ENCODE results near the gene TANGO2.
"Not testable (repeated sequence)": the region's sequence is repeated elsewhere in the genome, so short reads cannot be mapped to it uniquely, and the experiment has no call there.

The TANGO2 gene

DNA sequence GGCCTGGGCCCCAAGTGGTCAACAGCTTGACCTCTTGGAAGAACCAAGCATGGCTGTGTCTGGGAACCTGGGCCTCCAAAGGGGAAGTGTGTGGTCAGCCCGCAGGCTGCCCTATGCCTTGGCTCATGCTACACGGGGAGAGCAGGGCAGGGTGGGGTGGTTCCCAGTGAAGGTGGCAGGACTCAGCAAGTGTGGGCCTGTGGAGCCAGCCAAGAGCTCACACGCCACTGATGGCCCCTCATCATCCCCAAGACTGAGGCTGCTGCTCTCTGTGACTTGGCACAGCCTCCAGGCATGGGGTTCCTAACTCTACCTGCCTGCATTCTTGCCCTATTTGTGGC lies 43.2 kb downstream of the TANGO2 start:
- no peaks in the 10 kb centered on the region for H3K27me3 Mint-ChIP-seq (ENCODE audit: low read depth, poor library complexity)
- DNase-seq: no peak
- peaks cover 13% of the 10 kb centered on the region for H3K4me1 Mint-ChIP-seq
- no peaks in the 10 kb centered on the region for H3K36me3 Mint-ChIP-seq (ENCODE audit: low read depth)
- TF ChIP-seq, protein P1, sequence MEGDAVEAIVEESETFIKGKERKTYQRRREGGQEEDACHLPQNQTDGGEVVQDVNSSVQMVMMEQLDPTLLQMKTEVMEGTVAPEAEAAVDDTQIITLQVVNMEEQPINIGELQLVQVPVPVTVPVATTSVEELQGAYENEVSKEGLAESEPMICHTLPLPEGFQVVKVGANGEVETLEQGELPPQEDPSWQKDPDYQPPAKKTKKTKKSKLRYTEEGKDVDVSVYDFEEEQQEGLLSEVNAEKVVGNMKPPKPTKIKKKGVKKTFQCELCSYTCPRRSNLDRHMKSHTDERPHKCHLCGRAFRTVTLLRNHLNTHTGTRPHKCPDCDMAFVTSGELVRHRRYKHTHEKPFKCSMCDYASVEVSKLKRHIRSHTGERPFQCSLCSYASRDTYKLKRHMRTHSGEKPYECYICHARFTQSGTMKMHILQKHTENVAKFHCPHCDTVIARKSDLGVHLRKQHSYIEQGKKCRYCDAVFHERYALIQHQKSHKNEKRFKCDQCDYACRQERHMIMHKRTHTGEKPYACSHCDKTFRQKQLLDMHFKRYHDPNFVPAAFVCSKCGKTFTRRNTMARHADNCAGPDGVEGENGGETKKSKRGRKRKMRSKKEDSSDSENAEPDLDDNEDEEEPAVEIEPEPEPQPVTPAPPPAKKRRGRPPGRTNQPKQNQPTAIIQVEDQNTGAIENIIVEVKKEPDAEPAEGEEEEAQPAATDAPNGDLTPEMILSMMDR (IDR thresholded peaks at IDR 0.05): no peak
- H3K27ac Mint-ChIP-seq: no peak overlapping the region
- H3K9me3 Mint-ChIP-seq: no peaks in the 10 kb centered on the region
- H3K4me3 Mint-ChIP-seq: no peak overlapping the region

DNA sequence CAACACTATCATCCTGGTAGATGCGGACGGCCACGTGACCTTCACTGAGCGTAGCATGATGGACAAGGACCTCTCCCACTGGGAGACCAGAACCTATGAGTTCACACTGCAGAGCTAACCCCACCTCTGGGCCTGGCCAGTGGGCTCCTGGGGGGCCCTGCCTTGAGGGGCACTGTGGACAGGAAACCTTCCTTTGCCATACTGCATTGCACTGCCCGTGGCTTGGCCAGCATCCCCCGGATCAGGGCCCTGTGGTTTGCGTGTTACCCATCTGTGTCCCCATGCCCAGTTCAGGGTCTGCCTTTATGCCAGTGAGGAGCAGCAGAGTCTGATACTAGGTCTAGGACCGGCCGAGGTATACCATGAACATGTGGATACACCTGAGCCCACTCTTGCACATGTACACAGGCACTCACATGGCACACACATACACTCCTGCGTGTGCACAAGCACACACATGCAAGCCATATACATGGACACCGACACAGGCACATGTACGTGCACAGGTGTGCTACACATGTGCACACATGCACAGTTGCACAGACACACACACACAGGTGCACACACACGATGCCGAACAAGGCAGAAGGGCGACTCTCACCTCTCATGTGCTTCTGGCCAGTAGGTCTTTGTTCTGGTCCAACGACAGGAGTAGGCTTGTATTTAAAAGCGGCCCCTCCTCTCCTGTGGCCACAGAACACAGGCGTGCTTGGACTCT lies 43.8 kb downstream of the TANGO2 start:
- TF ChIP-seq, protein P1 (IDR thresholded peaks at IDR 0.05): no peak
- Mint-ChIP-seq H3K4me3 (no peak overlapping the region), H3K27ac (no peak overlapping the region), H3K9me3 (no peaks in the 10 kb centered on the region), H3K27me3 (ENCODE audit: low read depth, poor library complexity) (no peaks in the 10 kb centered on the region), H3K4me1 (peaks cover 9% of the 10 kb centered on the region), H3K36me3 (ENCODE audit: low read depth) (no peaks in the 10 kb centered on the region)
- DNase-seq: no peak

DNA sequence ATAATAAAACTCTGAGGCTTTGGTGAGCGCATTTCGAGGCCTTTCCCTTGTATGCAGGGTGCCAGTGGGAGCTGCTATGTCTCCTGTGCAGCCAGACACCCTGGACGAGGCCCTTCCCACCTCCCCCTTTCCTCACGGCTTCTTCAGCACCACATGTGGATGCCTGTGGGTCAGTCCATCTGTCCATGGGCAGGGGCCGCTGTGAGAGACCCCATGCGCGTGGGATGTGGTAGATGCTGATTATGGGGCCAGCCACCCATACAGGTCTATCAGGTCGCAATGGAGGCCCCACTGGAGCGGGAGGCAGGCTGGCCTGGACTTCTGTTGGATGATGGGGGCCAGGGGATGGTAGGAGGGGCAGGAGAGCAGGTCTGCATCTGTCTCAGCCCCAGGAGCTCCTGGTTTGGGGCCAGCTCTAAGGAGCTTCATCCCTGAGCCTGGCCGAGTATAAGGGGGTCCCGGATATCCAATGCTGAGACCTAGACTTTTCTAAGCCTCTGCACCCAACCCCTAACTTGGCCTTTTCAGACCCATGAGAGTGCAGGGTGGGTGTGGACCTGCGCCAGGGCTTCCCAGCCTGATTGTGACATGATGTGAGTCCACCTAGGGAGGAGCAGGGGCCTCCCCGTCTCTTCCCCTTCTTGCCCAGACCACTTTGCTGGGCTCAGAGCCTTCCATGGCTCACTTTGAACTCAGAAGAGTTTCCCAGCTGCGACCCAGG lies 45.1 kb downstream of the TANGO2 start:
- H3K4me3 Mint-ChIP-seq: no peak overlapping the region
- no peak for DNase-seq
- no peaks in the 10 kb centered on the region for H3K36me3 Mint-ChIP-seq (ENCODE audit: low read depth)
- no peaks in the 10 kb centered on the region for H3K9me3 Mint-ChIP-seq
- no peak overlapping the region for H3K27ac Mint-ChIP-seq
- H3K4me1 Mint-ChIP-seq: peaks cover 9% of the 10 kb centered on the region
- no peaks in the 10 kb centered on the region for H3K27me3 Mint-ChIP-seq (ENCODE audit: low read depth, poor library complexity)
- TF ChIP-seq, protein P1 (IDR thresholded peaks at IDR 0.05): no peak

DNA sequence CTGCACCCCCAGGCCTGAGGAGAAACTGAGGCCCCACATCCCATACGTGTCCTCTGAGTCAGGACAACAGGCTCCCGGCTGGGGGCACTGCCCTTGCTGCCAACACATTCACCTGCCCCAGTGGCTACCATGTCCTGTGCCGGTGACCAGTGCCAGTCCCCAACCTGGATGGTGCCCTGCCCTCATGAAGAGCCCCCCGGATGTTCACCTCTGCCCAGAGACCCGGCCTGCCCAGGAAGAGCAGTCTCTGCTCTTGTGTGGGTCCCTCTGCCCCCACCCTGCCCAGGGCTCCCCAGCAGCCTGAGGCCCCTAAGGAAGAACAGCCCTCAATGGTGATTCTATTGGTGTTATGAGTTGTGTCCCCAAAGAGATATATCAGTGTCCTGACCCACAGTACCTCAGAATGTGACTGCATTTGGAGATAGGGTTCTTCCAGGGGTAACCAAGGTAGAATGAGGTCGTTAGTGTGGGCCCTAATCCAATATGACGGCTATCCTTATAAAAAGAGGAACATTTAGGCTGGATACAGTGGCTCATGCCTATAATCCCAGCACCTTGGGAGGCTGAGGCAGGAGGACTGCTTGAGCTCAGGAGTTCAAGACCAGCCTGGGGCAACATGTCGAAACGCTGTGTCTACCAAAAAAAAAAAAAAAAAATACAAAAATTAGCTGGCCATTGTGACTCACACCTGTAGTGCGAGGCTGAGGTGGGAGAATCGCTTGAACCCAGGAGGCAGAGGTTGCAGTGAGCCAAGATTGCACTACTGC lies 45.9 kb downstream of the TANGO2 start:
- TF ChIP-seq, protein P1 (IDR thresholded peaks at IDR 0.05): no peak
- H3K27ac Mint-ChIP-seq: no peak overlapping the region
- no peak for DNase-seq

DNA sequence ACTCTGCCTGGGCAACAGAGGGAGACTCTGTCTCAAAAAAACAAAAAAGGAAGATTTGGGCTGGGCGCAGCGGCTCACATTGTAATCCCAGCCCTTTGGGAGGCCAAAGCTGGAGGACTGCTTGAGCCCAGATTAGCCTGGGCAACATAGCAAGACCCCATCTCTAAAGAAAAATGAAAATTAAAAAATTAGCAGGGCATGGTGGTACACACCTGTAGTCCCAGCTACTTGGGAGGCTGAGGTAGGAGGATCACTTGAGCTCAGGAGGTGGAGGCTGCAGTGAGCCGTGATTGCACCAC lies 46.4 kb downstream of the TANGO2 start:
- H3K27ac Mint-ChIP-seq; H3K27me3 Mint-ChIP-seq (ENCODE audit: low read depth, poor library complexity); H3K9me3 Mint-ChIP-seq; H3K4me1 Mint-ChIP-seq; H3K4me3 Mint-ChIP-seq; DNase-seq; H3K36me3 Mint-ChIP-seq (ENCODE audit: low read depth): not testable (repeated sequence)

More for the DNA sequence above, 45.9 kb downstream of the TANGO2 start:
- Mint-ChIP-seq H3K27me3 (ENCODE audit: low read depth, poor library complexity) (no peaks in the 10 kb centered on the region), H3K36me3 (ENCODE audit: low read depth) (no peaks in the 10 kb centered on the region), H3K4me1 (peaks cover 9% of the 10 kb centered on the region), H3K9me3 (no peaks in the 10 kb centered on the region), H3K4me3 (no peak overlapping the region)

DNA sequence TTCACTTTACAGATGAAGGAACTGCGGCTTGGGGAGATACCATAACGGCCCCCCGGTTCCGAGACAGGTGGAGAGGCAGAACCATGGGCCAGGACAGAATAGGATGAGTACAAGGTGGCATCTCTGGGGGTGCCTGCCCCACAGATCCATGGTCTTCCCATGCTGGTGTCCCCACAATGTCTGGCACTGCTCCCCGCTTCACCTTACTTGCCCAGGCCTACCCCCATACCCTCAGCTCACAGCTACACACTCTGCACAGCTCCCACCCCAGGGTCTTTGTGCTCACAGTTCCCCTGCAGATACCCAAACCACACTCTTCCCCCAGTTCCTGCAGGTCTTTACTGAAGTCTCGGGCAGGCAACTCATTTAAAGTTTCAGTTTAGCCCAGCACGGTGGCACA lies 47.7 kb downstream of the TANGO2 start:
- Mint-ChIP-seq H3K4me3 (no peak overlapping the region), H3K27ac (no peak overlapping the region), H3K36me3 (ENCODE audit: low read depth) (no peaks in the 10 kb centered on the region), H3K27me3 (ENCODE audit: low read depth, poor library complexity) (no peaks in the 10 kb centered on the region), H3K4me1 (no peaks in the 10 kb centered on the region), H3K9me3 (no peaks in the 10 kb centered on the region)
- TF ChIP-seq, protein P1 (IDR thresholded peaks at IDR 0.05): no peak
- no peak for DNase-seq
